K562 (cell line): ENCODE measurements around the gene PMIS2.

Source experiments
- ATF1 ChIP-seq, 2 experiments: fragments of 450-650 bp in 1 of 2; IDR thresholded peaks; 2 replicates each; pipeline ENCODE4 v1.6.1; 2016; ENCODE audit warnings: missing compliant biosample characterization in 1 of 2, missing genetic modification characterization in 1 of 2
- FOXK2 ChIP-seq, 2 experiments: fragments of 450-650 bp; IDR thresholded peaks in 1 of 2; conservative IDR thresholded peaks in 1 of 2; 2 replicates each; pipeline ENCODE4 v1.6.1; 2016; ENCODE audit warnings: low read depth in 2 of 2, mild to moderate bottlenecking in 1 of 2
- NCOR1 ChIP-seq: fragments of 450-650 bp; IDR thresholded peaks from 2 replicates; pipeline ENCODE4 v1.6.1; 2016; ENCODE audit warnings: mild to moderate bottlenecking, moderate library complexity
- TAF1 ChIP-seq: IDR thresholded peaks from 2 replicates; pipeline ENCODE4 v1.6.1; 2011; ENCODE audit warnings: mild to moderate bottlenecking, low read length, moderate library complexity; ENCODE audit not compliant: insufficient read depth, control insufficient read depth, severe bottlenecking; ENCODE audit errors: extremely low read depth
- ZFX ChIP-seq: sonication (generic); formaldehyde crosslinking; IDR thresholded peaks from 2 replicates; pipeline ENCODE4 v1.8.0; 2022; ENCODE audit warnings: mild to moderate bottlenecking, missing genetic modification reagents, moderate library complexity
- ZNF584 ChIP-seq: fragments of 200-800 bp; sonication (Bioruptor generic); IDR thresholded peaks from 2 replicates; pipeline ENCODE4 v1.6.1; 2016; ENCODE audit warnings: low read depth, mild to moderate bottlenecking, missing genetic modification characterization, missing compliant biosample characterization
- TF ChIP-seq, protein P1 (sequence below): fragments of 450-650 bp; IDR thresholded peaks from 2 replicates; pipeline ENCODE4 v1.6.1; 2017; ENCODE audit warnings: antibody characterized with exemption, mild to moderate bottlenecking
- TF ChIP-seq, protein P2 (sequence below): fragments of 250-450 bp; sonication (Bioruptor Pico); IDR thresholded peaks from 2 replicates; pipeline ENCODE4 v1.4.0; 2020; ENCODE audit warnings: mild to moderate bottlenecking, moderate library complexity
- TF ChIP-seq, protein P3 (sequence below): fragments of 450-650 bp; formaldehyde crosslinking; IDR thresholded peaks from 2 replicates; pipeline ENCODE4 v1.4.0; 2022; ENCODE audit warnings: missing genetic modification characterization

DNA sequence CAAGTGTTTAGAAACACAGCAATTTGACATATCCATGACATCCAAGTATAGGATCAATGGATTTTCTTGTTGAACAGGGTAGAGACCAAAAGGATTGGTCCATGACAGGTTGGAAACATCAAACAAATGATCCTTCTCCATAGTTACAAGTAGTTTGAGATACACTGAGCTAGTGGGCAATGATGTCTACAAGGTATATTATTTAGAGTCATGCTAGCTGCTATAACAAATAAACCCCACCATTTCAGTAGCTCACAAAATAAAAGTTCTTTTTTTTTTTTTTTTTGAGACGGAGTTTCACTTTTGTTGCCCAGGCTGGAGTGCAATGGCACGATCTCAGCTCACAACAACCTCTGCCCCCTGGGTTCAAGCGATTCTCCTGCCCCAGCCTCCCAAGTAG, 21.7 kb downstream of the PMIS2 start:
- TF ChIP-seq ATF1 (CRISPR knock-in tag; IDR thresholded peaks at IDR 0.05) (no peak), ATF1 (tag; IDR thresholded peaks at IDR 0.05) (no peak), TAF1 (no peak), ZNF584 (CRISPR knock-in tag) (no peak), FOXK2 (conservative IDR thresholded peaks at IDR 0.05 in 1 of 2, IDR thresholded peaks at IDR 0.05 in 1 of 2; ENCODE audit: low read depth in 2 of 2) (no peak), ZFX (CRISPR knock-in tag) (no peak), NCOR1 (no peak)
- TF ChIP-seq, protein P1, sequence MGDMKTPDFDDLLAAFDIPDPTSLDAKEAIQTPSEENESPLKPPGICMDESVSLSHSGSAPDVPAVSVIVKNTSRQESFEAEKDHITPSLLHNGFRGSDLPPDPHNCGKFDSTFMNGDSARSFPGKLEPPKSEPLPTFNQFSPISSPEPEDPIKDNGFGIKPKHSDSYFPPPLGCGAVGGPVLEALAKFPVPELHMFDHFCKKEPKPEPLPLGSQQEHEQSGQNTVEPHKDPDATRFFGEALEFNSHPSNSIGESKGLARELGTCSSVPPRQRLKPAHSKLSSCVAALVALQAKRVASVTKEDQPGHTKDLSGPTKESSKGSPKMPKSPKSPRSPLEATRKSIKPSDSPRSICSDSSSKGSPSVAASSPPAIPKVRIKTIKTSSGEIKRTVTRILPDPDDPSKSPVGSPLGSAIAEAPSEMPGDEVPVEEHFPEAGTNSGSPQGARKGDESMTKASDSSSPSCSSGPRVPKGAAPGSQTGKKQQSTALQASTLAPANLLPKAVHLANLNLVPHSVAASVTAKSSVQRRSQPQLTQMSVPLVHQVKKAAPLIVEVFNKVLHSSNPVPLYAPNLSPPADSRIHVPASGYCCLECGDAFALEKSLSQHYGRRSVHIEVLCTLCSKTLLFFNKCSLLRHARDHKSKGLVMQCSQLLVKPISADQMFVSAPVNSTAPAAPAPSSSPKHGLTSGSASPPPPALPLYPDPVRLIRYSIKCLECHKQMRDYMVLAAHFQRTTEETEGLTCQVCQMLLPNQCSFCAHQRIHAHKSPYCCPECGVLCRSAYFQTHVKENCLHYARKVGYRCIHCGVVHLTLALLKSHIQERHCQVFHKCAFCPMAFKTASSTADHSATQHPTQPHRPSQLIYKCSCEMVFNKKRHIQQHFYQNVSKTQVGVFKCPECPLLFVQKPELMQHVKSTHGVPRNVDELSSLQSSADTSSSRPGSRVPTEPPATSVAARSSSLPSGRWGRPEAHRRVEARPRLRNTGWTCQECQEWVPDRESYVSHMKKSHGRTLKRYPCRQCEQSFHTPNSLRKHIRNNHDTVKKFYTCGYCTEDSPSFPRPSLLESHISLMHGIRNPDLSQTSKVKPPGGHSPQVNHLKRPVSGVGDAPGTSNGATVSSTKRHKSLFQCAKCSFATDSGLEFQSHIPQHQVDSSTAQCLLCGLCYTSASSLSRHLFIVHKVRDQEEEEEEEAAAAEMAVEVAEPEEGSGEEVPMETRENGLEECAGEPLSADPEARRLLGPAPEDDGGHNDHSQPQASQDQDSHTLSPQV = no peak
- TF ChIP-seq, protein P2, sequence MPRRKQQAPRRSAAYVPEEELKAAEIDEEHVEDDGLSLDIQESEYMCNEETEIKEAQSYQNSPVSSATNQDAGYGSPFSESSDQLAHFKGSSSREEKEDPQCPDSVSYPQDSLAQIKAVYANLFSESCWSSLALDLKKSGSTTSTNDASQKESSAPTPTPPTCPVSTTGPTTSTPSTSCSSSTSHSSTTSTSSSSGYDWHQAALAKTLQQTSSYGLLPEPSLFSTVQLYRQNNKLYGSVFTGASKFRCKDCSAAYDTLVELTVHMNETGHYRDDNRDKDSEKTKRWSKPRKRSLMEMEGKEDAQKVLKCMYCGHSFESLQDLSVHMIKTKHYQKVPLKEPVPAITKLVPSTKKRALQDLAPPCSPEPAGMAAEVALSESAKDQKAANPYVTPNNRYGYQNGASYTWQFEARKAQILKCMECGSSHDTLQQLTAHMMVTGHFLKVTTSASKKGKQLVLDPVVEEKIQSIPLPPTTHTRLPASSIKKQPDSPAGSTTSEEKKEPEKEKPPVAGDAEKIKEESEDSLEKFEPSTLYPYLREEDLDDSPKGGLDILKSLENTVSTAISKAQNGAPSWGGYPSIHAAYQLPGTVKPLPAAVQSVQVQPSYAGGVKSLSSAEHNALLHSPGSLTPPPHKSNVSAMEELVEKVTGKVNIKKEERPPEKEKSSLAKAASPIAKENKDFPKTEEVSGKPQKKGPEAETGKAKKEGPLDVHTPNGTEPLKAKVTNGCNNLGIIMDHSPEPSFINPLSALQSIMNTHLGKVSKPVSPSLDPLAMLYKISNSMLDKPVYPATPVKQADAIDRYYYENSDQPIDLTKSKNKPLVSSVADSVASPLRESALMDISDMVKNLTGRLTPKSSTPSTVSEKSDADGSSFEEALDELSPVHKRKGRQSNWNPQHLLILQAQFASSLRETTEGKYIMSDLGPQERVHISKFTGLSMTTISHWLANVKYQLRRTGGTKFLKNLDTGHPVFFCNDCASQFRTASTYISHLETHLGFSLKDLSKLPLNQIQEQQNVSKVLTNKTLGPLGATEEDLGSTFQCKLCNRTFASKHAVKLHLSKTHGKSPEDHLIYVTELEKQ (CRISPR knock-in tag) = no peak
- TF ChIP-seq, protein P3, sequence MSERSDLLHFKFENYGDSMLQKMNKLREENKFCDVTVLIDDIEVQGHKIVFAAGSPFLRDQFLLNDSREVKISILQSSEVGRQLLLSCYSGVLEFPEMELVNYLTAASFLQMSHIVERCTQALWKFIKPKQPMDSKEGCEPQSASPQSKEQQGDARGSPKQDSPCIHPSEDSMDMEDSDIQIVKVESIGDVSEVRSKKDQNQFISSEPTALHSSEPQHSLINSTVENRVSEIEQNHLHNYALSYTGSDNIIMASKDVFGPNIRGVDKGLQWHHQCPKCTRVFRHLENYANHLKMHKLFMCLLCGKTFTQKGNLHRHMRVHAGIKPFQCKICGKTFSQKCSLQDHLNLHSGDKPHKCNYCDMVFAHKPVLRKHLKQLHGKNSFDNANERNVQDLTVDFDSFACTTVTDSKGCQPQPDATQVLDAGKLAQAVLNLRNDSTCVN (CRISPR knock-in tag) = no peak
